Neuronal stem cell (in vitro differentiated cells): Measurements from ENCODE around the gene FAM53A.

ENCODE experiments used
- DNase-seq: peaks from one replicate; pipeline ENCODE4 v3.0.0-alpha.2; 2013; ENCODE audit warnings: low spot score
- H2AFZ ChIP-seq: one replicate; pipeline ENCODE4 v1.6.1; 2013; ENCODE audit warnings: mild to moderate bottlenecking, low read length, inconsistent platforms
- H2AK5ac ChIP-seq: 2 replicates; pipeline ENCODE4 v1.6.1; 2013; ENCODE audit warnings: low read depth, mild to moderate bottlenecking, inconsistent platforms, low read length, moderate library complexity, mixed read lengths
- H2BK120ac ChIP-seq: 2 replicates; pipeline ENCODE4 v1.6.1; 2013; ENCODE audit warnings: low read depth, mild to moderate bottlenecking, inconsistent platforms, low read length, moderate library complexity, mixed read lengths
- H2BK12ac ChIP-seq: one replicate; pipeline ENCODE4 v1.6.1; 2013; ENCODE audit warnings: low read length, inconsistent platforms
- H2BK15ac ChIP-seq: 2 replicates; pipeline ENCODE4 v1.6.1; 2013; ENCODE audit warnings: mild to moderate bottlenecking, low read length, inconsistent platforms, mixed read lengths
- H2BK5ac ChIP-seq: one replicate; pipeline ENCODE4 v1.6.1; 2013; ENCODE audit warnings: inconsistent platforms, mild to moderate bottlenecking, low read length, moderate library complexity
- H3K14ac ChIP-seq: one replicate; pipeline ENCODE4 v1.6.1; 2013; ENCODE audit warnings: low read length, inconsistent platforms
- H3K18ac ChIP-seq: 2 replicates; pipeline ENCODE4 v1.6.1; 2013; ENCODE audit warnings: low read length, inconsistent platforms
- H3K23ac ChIP-seq: 2 replicates; pipeline ENCODE4 v1.6.1; 2013; ENCODE audit warnings: low read depth, mild to moderate bottlenecking, mixed read lengths, low read length, inconsistent platforms; ENCODE audit not compliant: poor library complexity
- H3K27ac ChIP-seq: replicated peaks from 3 replicates; pipeline ENCODE4 v1.5.1; 2013; ENCODE audit warnings: low read length, inconsistent platforms
- H3K27me3 ChIP-seq, 3 experiments: 2 replicates each; pipeline ENCODE4 v1.6.1; 2013; ENCODE audit warnings: low read length in 3 of 3, mild to moderate bottlenecking in 2 of 3, inconsistent platforms in 1 of 3, low read depth in 1 of 3, mixed read lengths in 1 of 3, moderate library complexity in 1 of 3; ENCODE audit not compliant: control insufficient read depth in 3 of 3, insufficient read depth in 3 of 3
- H3K36me3 ChIP-seq, 2 donors: replicated peaks in 1 of 2; 2 replicates each; pipeline ENCODE4 v1.6.1; 2013; ENCODE audit warnings: low read length in 2 of 2; ENCODE audit not compliant: control insufficient read depth in 2 of 2, insufficient read depth in 2 of 2
- H3K4ac ChIP-seq: 2 replicates; pipeline ENCODE4 v1.6.1; 2013; ENCODE audit warnings: inconsistent platforms, mild to moderate bottlenecking, low read length, moderate library complexity
- H3K4me1 ChIP-seq, 2 donors: 1 replicate in 1 of 2; 2 replicates in 1 of 2; pipeline ENCODE4 v1.6.1; 2013; ENCODE audit warnings: low read length in 2 of 2, low read depth in 1 of 2; ENCODE audit not compliant: control insufficient read depth in 2 of 2, insufficient read depth in 1 of 2
- H3K4me2 ChIP-seq: one replicate; pipeline ENCODE4 v1.6.1; 2013; ENCODE audit warnings: mild to moderate bottlenecking, low read length, inconsistent platforms; ENCODE audit not compliant: insufficient read depth, poor library complexity, severe bottlenecking
- H3K4me3 ChIP-seq, 2 donors: 2 replicates each; pipeline ENCODE4 v1.5.1; 2013; ENCODE audit warnings: low read length in 2 of 2, mild to moderate bottlenecking in 2 of 2, inconsistent platforms in 1 of 2, moderate library complexity in 1 of 2
- H3K79me1 ChIP-seq: one replicate; pipeline ENCODE4 v1.6.1; 2013; ENCODE audit warnings: low read depth, mild to moderate bottlenecking, inconsistent platforms, low read length, moderate library complexity
- H3K9ac ChIP-seq: one replicate; pipeline ENCODE4 v1.6.1; 2013; ENCODE audit warnings: mild to moderate bottlenecking, low read depth, low read length, inconsistent platforms; ENCODE audit not compliant: poor library complexity
- H3K9me3 ChIP-seq, 2 donors: replicated peaks in 1 of 2; 2 replicates each; pipeline versions ENCODE3 to v1.6.1; 2013; ENCODE audit warnings: low read length in 2 of 2, mild to moderate bottlenecking in 2 of 2, inconsistent platforms in 1 of 2, low read depth in 1 of 2, mixed read lengths in 1 of 2, moderate library complexity in 1 of 2; ENCODE audit not compliant: control insufficient read depth in 2 of 2, insufficient read depth in 1 of 2
- H4K8ac ChIP-seq: one replicate; pipeline ENCODE4 v1.6.1; 2013; ENCODE audit warnings: low read depth, mild to moderate bottlenecking, inconsistent platforms, low read length, moderate library complexity
- H4K91ac ChIP-seq: one replicate; pipeline ENCODE4 v1.6.1; 2013; ENCODE audit warnings: low read length, low read depth, mild to moderate bottlenecking, inconsistent platforms; ENCODE audit not compliant: poor library complexity
- WGBS, 2 donors: extraction: QIAGEN DNeasy Blood & Tissue Kit; methylation state at CpG; one replicate each; pipeline ENCODE4 v1.1.7; 2013; ENCODE audit warnings: missing lambda C conversion rate in 2 of 2, mixed read lengths in 1 of 2; ENCODE audit not compliant: insufficient read length in 2 of 2, insufficient replicate concordance in 1 of 2; ENCODE audit errors: extremely low coverage in 2 of 2; 5-methylcytosine and 5-hydroxymethylcytosine counted together

The FAM53A gene

DNA sequence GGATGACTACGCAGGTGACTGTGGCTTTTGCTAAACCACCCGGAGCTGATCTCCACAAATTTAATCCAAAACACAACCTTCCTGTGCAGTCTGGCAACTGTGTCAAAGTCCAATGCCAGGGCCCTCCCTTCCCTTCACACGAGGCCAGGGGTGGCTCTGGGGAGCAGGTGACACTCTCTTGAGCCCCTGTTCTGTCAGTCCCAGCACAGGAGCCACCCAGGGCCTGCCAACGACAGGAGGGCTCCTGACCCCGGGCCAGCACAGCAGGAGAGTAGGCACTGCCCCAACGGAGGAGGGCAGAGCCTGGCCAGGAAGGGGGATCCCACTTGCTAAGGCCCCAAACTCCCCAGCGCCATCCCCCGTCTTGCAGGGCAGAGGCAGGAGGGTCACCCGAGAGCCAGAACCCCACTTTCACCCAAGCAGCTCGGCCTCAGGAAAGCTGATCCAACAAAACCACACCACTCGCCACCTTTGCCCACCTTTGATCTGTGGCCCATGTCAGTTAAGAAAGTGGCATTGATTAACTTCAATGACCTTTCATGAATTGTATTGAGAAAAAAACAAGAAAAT, 44.7 kb downstream of the FAM53A start:
- Histone ChIP-seq H3K36me3 (no peaks in the 10 kb centered on the region), H3K4me2 (no peak overlapping the region), H2BK120ac (no peak overlapping the region), H4K91ac (no peak overlapping the region), H3K27ac (no peak overlapping the region), H2BK15ac (no peak overlapping the region), H3K4me3 (no peak overlapping the region), H3K9me3 (peaks cover 0 to 2% of the 10 kb centered on the region in 2 donors), H2BK12ac (no peak overlapping the region), H3K27me3 (peaks cover 0 to 7% (median 2%) of the 10 kb centered on the region in 3 experiments), H2AFZ (no peak overlapping the region), H3K18ac (no peak overlapping the region), H2AK5ac (no peak overlapping the region), H2BK5ac (no peak overlapping the region), H3K14ac (no peak overlapping the region), H3K9ac (no peak overlapping the region), H3K4ac (no peak overlapping the region), H3K79me1 (peaks cover 2% of the 10 kb centered on the region), H4K8ac (no peak overlapping the region), H3K4me1 (no peaks in the 10 kb centered on the region), H3K23ac (peak overlapping the region; percentile 73)
- no peak for DNase-seq
- WGBS, 2 donors, result no CpG with 5 or more reads among the region's 11 CpGs

DNA sequence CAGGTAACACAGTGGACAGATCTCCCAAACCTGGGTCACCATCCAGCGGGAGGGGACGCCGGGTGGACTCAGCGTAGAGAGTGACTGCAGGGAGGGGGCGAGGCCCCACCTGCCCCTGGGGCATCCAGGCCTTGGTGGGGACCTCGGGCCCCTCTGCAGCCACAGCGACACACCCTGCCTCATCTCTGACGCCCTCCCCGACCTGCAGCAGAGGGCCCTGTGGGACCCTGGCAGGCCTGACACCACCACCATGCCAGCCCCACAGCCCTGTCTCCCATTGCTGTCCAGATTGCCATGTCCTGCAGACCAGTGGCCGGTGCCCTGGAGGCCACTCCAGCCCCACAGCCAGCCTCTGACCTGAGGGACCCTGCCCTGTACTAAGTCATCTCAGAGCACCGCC, 45.2 kb downstream of the FAM53A start:
- peak overlapping the region; percentile 89 for H3K14ac ChIP-seq
- H3K79me1 ChIP-seq, result peaks cover under 1% of the 10 kb centered on the region
- no peak overlapping the region for H2AK5ac ChIP-seq
- H2BK12ac ChIP-seq, result no peak overlapping the region
- no CpG with 5 or more reads among the region's 11 CpGs for WGBS, 2 donors
- H3K18ac ChIP-seq, result peak overlapping the region; percentile 38
- no peak overlapping the region for H3K4ac ChIP-seq
- no peak overlapping the region for H2BK15ac ChIP-seq
- no peak overlapping the region for H3K27ac ChIP-seq
- H3K27me3 ChIP-seq, result peaks cover 0 to 10% (median 2%) of the 10 kb centered on the region in 3 experiments
- no peak overlapping the region for H3K4me2 ChIP-seq
- no peak overlapping the region for H4K8ac ChIP-seq
- no peak overlapping the region for H3K4me3 ChIP-seq
- H3K4me1 ChIP-seq, result no peaks in the 10 kb centered on the region
- no peak for DNase-seq
- H3K23ac ChIP-seq, result peak overlapping the region; percentile 93
- H2AFZ ChIP-seq, result no peak overlapping the region
- H2BK120ac ChIP-seq, result no peak overlapping the region
- H4K91ac ChIP-seq, result no peak overlapping the region
- no peaks in the 10 kb centered on the region for H3K36me3 ChIP-seq
- peaks cover 0 to 2% of the 10 kb centered on the region in 2 donors for H3K9me3 ChIP-seq
- H2BK5ac ChIP-seq, result no peak overlapping the region
- H3K9ac ChIP-seq, result no peak overlapping the region

DNA sequence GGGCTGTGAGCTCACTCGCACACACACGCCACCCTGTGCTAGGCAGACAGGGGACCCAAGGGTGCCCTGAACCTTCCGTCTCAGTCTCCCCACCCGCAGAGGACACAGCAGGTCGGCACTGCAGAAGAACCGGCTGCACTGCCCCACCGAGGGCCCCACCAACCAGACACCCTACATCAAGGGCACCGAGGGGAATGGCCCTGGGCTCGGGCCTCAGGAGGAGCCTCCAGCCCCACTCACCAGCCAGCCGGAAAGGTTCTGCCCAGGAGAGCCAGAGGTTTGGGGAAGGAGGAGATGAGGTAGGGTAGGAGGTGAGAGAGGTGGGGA, 45.9 kb downstream of the FAM53A start:
- Histone ChIP-seq H3K9ac (no peak overlapping the region), H3K14ac (peak overlapping the region; percentile 89), H2AFZ (no peak overlapping the region), H2BK120ac (no peak overlapping the region), H2AK5ac (peak overlapping the region; percentile 28), H3K9me3 (peaks cover 0 to 2% of the 10 kb centered on the region in 2 donors), H3K4ac (no peak overlapping the region), H4K91ac (no peak overlapping the region), H4K8ac (no peak overlapping the region), H3K18ac (no peak overlapping the region), H2BK15ac (no peak overlapping the region), H3K4me3 (no peak overlapping the region), H3K4me2 (no peak overlapping the region), H3K23ac (peak overlapping the region; percentile 93), H3K79me1 (no peaks in the 10 kb centered on the region), H3K4me1 (no peaks in the 10 kb centered on the region), H2BK12ac (no peak overlapping the region), H3K27ac (no peak overlapping the region), H3K27me3 (peaks cover 0 to 10% (median 2%) of the 10 kb centered on the region in 3 experiments), H3K36me3 (no peaks in the 10 kb centered on the region), H2BK5ac (no peak overlapping the region)
- no peak for DNase-seq
- WGBS, 2 donors, result no CpG with 5 or more reads among the region's 10 CpGs

DNA sequence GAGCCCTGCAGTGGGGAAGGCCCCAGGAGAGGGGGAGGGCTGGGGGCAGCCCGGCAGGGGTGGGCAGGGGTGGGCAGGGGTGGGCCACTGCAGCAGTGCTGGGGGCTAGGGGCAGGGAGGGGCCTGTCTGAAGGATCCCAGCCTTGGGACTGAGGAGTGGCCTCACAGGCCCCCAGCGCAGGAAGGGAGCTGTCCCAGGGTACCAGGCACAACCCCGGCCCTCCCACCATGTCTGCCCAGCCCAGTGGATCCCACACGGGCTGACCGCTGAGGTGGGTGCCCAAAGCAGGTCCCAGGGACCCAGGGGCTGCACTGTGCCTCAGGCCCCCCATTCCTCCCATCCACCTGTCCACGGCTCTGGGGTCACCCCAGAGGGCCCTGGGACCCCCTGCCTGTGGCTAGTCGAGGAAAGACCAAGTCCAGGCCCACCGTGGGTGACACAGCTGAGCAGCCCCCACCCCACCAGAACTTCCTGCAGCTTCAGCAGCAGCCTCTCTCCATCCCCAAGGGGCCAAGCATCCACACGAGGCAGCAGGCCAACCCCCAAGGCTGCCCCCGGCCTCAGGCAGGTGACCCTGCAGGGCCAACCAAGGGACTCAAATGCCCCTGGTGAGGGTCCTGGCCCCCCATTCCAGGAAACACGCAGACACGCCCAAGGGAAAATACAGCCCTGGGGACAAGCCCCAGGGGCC, 46.4 kb downstream of the FAM53A start:
- H3K9ac ChIP-seq, result no peak overlapping the region

More for the DNA sequence above, 46.4 kb downstream of the FAM53A start:
- Histone ChIP-seq H3K4me1 (no peaks in the 10 kb centered on the region), H3K4me2 (no peak overlapping the region), H4K91ac (no peak overlapping the region), H3K79me1 (no peaks in the 10 kb centered on the region), H2BK15ac (no peak overlapping the region), H3K18ac (peak overlapping the region; percentile 28), H3K14ac (peak overlapping the region; percentile 2), H3K4ac (no peak overlapping the region), H3K9me3 (peaks cover 0 to 2% of the 10 kb centered on the region in 2 donors), H2AK5ac (peak overlapping the region; percentile 28), H3K23ac (peak overlapping the region; percentile 93), H2AFZ (no peak overlapping the region), H4K8ac (peak overlapping the region; percentile 4), H2BK5ac (peak overlapping the region; percentile 66), H2BK12ac (no peak overlapping the region), H3K27ac (no peak overlapping the region), H3K4me3 (no peak overlapping the region), H3K36me3 (no peaks in the 10 kb centered on the region), H3K27me3 (peaks cover 0 to 15% (median 2%) of the 10 kb centered on the region in 3 experiments), H2BK120ac (no peak overlapping the region)
- no CpG with 5 or more reads among the region's 12 CpGs for WGBS, 2 donors
- DNase-seq, result no peak
